HCT116 (cell line): ENCODE measurements around the gene FOXC2. TPM values are rescaled to one million over a fixed set of nuclear protein-coding genes. Genes with fewer than 3 reads are reported as not detected.

Experiments used
- ATAC-seq: fragments of 200-7000 bp; cut with Tn5 transposase; 2 replicates; pipeline ENCODE4 v1.9.1; 2020; ENCODE audit warnings: mild to moderate bottlenecking, moderate library complexity
- BruUV-seq: library from RNA; stranded (reverse); fragments of 400-500 nt; replicated peaks from 2 replicates; lab custom pipeline; 2021; lab: Mats Ljungman, UMichigan
- CTCF ChIA-PET: fragments of 300-600 bp; sonication (Branson Sonifier 250); formaldehyde crosslinking; loops from one replicate; lab custom pipeline; 2021; ENCODE audit warnings: antibody characterized with exemption; lab: Charles Lee
- POLR2A ChIA-PET: fragments of 300-600, 350-600 bp; sonication (Branson Sonifier 250); formaldehyde crosslinking; loops from one replicate; lab custom pipeline; 2021; ENCODE audit warnings: antibody characterized with exemption; lab: Charles Lee
- RAD21 ChIA-PET, 2 experiments: fragments of 300-600 bp; sonication (Branson Sonifier 250); formaldehyde crosslinking; loops; one replicate each; lab custom pipeline; 2023; ENCODE audit warnings: low total read pairs in 2 of 2; ENCODE audit not compliant: uncharacterized antibody in 2 of 2, unreplicated experiment in 2 of 2, low non-redundant PET in 1 of 2; lab: Charles Lee
- DNase-seq: peaks from one replicate; pipeline ENCODE4 v3.0.0-alpha.2; 2010; ENCODE audit warnings: low read depth, low spot score
- H2AFZ ChIP-seq: fragments of 200-600 bp; shearing (Covaris generic), sonication (generic); 2 replicates; pipeline ENCODE4 v1.6.1; 2017; ENCODE audit warnings: low read depth, mixed run types, mixed read lengths, antibody characterized with exemption, low read length; ENCODE audit not compliant: poor library complexity, severe bottlenecking
- H3K27ac ChIP-seq: 2 replicates; pipeline ENCODE4 v1.5.1; 2012; ENCODE audit warnings: low read depth, low read length
- H3K27me3 ChIP-seq: fragments of 200-600 bp; sonication (generic); 2 replicates; pipeline ENCODE4 v1.6.1; 2016; ENCODE audit warnings: mixed run types, low read length, mixed read lengths; ENCODE audit not compliant: insufficient read depth
- H3K36me3 ChIP-seq, 2 experiments: fragments of 200-500 bp in 1 of 2; fragments of 200-600 bp in 1 of 2; sonication (Bioruptor generic) in 1 of 2; sonication (generic) in 1 of 2; 2 replicates each; pipeline versions ENCODE4 v1.5.1 to v1.6.1; 2014 to 2016; ENCODE audit warnings: low read length in 2 of 2, inconsistent platforms in 1 of 2, mixed read lengths in 1 of 2, mixed run types in 1 of 2; ENCODE audit not compliant: insufficient read depth in 2 of 2, control insufficient read depth in 1 of 2
- H3K4me1 ChIP-seq, 2 experiments: fragments of 200-600 bp in 1 of 2; sonication (generic) in 1 of 2; 2 replicates each; pipeline versions ENCODE4 v1.5.1 to v1.6.1; 2012 to 2017; ENCODE audit warnings: low read length in 2 of 2, inconsistent platforms in 1 of 2, mild to moderate bottlenecking in 1 of 2, mixed read lengths in 1 of 2, mixed run types in 1 of 2, moderate library complexity in 1 of 2; ENCODE audit not compliant: insufficient read depth in 2 of 2, control insufficient read depth in 1 of 2
- H3K4me2 ChIP-seq: fragments of 200-600 bp; sonication (generic); 2 replicates; pipeline ENCODE4 v1.6.1; 2017; ENCODE audit warnings: mixed run types, low read length, mixed read lengths
- H3K4me3 ChIP-seq, 2 experiments: fragments of 200-600 bp in 1 of 2; sonication (generic) in 1 of 2; replicated peaks in 1 of 2; 2 replicates each; pipeline ENCODE4 v1.5.1; 2011 to 2016; ENCODE audit warnings: low read length in 2 of 2, control low read depth in 1 of 2, low read depth in 1 of 2, mild to moderate bottlenecking in 1 of 2, mixed read lengths in 1 of 2, mixed run types in 1 of 2
- H3K79me2 ChIP-seq: fragments of 200-600 bp; sonication (generic); 2 replicates; pipeline ENCODE4 v1.6.1; 2017; ENCODE audit warnings: mild to moderate bottlenecking, mixed run types, low read length, moderate library complexity, mixed read lengths; ENCODE audit not compliant: insufficient read depth
- H3K9ac ChIP-seq: fragments of 200-600 bp; sonication (generic); 2 replicates; pipeline ENCODE4 v1.6.1; 2016; ENCODE audit warnings: low read length, mixed read lengths
- H3K9me2 ChIP-seq: fragments of 200-600 bp; sonication (generic), shearing (Covaris generic); 2 replicates; pipeline ENCODE4 v1.6.1; 2017; ENCODE audit warnings: mixed run types, mild to moderate bottlenecking, moderate library complexity; ENCODE audit not compliant: insufficient read depth
- H3K9me3 ChIP-seq, 2 experiments: fragments of 200-500 bp in 1 of 2; fragments of 200-600 bp in 1 of 2; sonication (Bioruptor generic) in 1 of 2; sonication (generic) in 1 of 2; 2 replicates each; pipeline ENCODE4 v1.6.1; 2014 to 2017; ENCODE audit warnings: low read length in 2 of 2, mixed read lengths in 2 of 2, inconsistent platforms in 1 of 2, low read depth in 1 of 2, mild to moderate bottlenecking in 1 of 2, mixed run types in 1 of 2, moderate library complexity in 1 of 2; ENCODE audit not compliant: control insufficient read depth in 1 of 2, insufficient read depth in 1 of 2
- H4K20me1 ChIP-seq: fragments of 200-600 bp; sonication (generic), shearing (Covaris generic); 2 replicates; pipeline ENCODE4 v1.6.1; 2017; ENCODE audit warnings: mixed run types, mild to moderate bottlenecking, moderate library complexity; ENCODE audit not compliant: insufficient read depth
- EGR1 ChIP-seq: IDR thresholded peaks from 2 replicates; pipeline ENCODE4 v1.6.1; 2012; ENCODE audit warnings: low read depth
- EZH2 ChIP-seq: fragments of 200-600 bp; sonication (generic); IDR thresholded peaks from 2 replicates; pipeline ENCODE4 v1.6.1; 2017; ENCODE audit warnings: antibody characterized with exemption, mixed run types
- POLR2A ChIP-seq: IDR thresholded peaks from 2 replicates; pipeline ENCODE4 v1.7.0; 2011; ENCODE audit warnings: borderline replicate concordance; ENCODE audit not compliant: insufficient read depth, insufficient read length; ENCODE audit errors: extremely low read depth
- POLR2AphosphoS5 ChIP-seq: IDR thresholded peaks from 2 replicates; pipeline ENCODE4 v1.6.1; 2011; ENCODE audit warnings: mild to moderate bottlenecking, low read depth, low read length, moderate library complexity
- RAD21 ChIP-seq: IDR thresholded peaks from 2 replicates; pipeline ENCODE4 v1.6.1; 2012; ENCODE audit warnings: low read depth, mild to moderate bottlenecking
- SIN3A ChIP-seq: IDR thresholded peaks from 2 replicates; pipeline ENCODE4 v1.6.1; 2012; ENCODE audit warnings: low read depth
- SP1 ChIP-seq: IDR thresholded peaks from 2 replicates; pipeline ENCODE4 v1.6.1; 2012; ENCODE audit warnings: low read depth
- SRF ChIP-seq: IDR thresholded peaks from 2 replicates; pipeline ENCODE4 v1.6.1; 2012; ENCODE audit warnings: low read depth
- TCF7L2 ChIP-seq: IDR thresholded peaks from 2 replicates; pipeline ENCODE4 v1.7.0; 2011; ENCODE audit warnings: borderline replicate concordance, inconsistent platforms; ENCODE audit not compliant: insufficient read depth, insufficient read length; ENCODE audit errors: extremely low read depth
- YY1 ChIP-seq: IDR thresholded peaks from 2 replicates; pipeline ENCODE4 v1.6.1; 2011; ENCODE audit warnings: low read length, low read depth, moderate library complexity, mild to moderate bottlenecking; ENCODE audit not compliant: insufficient replicate concordance; ENCODE audit errors: extremely low read depth
- ZNF274 ChIP-seq: fragments of 200-500 bp; sonication (Bioruptor generic); IDR thresholded peaks from 2 replicates; pipeline ENCODE4 v1.6.1; 2014; ENCODE audit warnings: mild to moderate bottlenecking, low read depth, low read length, inconsistent platforms
- intact Hi-C: fragments of 100-400 bp; cut with micrococcal nuclease; formaldehyde crosslinking; loops from 2 replicates; pipeline ENCODE4 v1.10.0; 2022
- total RNA-seq: library from RNA; stranded (reverse); gene quantifications from one replicate; pipeline ENCODE4 v1.2.1, GENCODE V29; 2021; ENCODE audit not compliant: unreplicated experiment
- TF ChIP-seq, protein P1 (sequence below), 3 experiments: fragments of 200-600 bp in 1 of 3; sonication (generic) in 1 of 3; IDR thresholded peaks in 2 of 3; conservative IDR thresholded peaks in 1 of 3; 2 replicates each; pipeline ENCODE4 v1.5.1; 2012 to 2017; ENCODE audit warnings: low read depth in 2 of 3, low read length in 2 of 3, antibody characterized with exemption in 1 of 3, borderline replicate concordance in 1 of 3, control low read depth in 1 of 3, mild to moderate bottlenecking in 1 of 3, mixed read lengths in 1 of 3, mixed run types in 1 of 3, moderate library complexity in 1 of 3; ENCODE audit not compliant: insufficient read depth in 1 of 3
- TF ChIP-seq, protein P2 (sequence below): IDR thresholded peaks from 2 replicates; pipeline ENCODE4 v1.6.1; 2012; ENCODE audit warnings: low read depth
- TF ChIP-seq, protein P3 (sequence below): IDR thresholded peaks from 2 replicates; pipeline ENCODE4 v1.6.1; 2012

Gene FOXC2
- total RNA-seq, 1 experiment from 2014 or later = 0.22 TPM

DNA sequence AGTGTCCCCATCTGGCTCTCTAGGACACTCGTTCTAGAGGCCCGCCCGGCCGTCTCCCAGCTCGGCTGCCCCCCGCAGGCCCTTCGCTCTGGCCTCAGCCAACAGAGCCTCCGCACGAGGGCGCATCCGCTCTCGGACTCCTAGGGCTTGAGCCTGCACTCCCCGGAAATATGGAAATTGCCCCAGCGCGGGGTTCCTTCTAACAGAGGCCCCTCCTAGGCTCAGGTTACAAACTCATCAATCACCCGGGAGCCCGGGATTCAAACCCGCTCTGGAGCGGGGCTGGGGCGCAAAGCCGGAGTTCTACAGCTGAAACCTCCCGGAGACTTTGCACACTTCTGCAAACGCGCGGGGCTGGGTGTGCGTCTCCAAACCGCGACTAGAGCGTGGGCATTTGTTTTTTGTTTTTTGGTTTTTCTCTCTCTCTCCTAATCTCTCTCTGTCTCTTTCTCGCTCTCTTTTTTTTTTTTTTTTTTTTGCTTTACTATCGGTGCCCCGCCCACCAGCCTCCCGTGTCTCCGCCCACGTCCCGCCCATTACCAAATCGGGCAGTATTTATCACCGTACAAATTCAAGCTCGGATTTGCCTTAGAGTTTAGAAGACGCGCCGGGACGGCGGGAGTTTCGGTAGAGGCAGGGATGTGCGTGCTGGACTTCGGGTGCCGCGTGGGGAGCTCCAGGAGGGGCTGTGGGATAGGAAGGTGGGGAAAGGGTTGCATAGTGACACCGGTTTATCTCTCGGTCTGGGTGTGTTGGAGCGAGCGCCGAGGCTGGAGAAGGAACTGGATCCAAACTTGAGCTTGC lies 9.3 kb downstream of the FOXC2 start:
- intact Hi-C loops = loop anchor here (1.0 to 5.0 kb wide), 7 partner anchors 89 to 501 kb away; no protein-coding TSS in a partner anchor
- Histone ChIP-seq H3K36me3 (no peaks in the 10 kb centered on the region), H3K27ac (peak overlapping the region; percentile 55), H3K9me2 (no peaks in the 10 kb centered on the region), H3K79me2 (no peaks in the 10 kb centered on the region), H3K9ac (peak overlapping the region; percentile 54), H3K27me3 (no peaks in the 10 kb centered on the region), H3K4me2 (peak overlapping the region; percentile 89), H3K4me3 (peak overlapping the region; percentile 62 to 63), H3K9me3 (no peaks in the 10 kb centered on the region), H2AFZ (peak overlapping the region; percentile 67), H3K4me1 (peaks cover 11 to 22% of the 10 kb centered on the region in 2 experiments; a peak in 3 of 4 replicates), H4K20me1 (no peaks in the 10 kb centered on the region)
- ChIA-PET RAD21 (interaction anchor here (0.7 to 2.1 kb wide), 12 partner anchors 11 to 487 kb away, joined by 3 to 14 read pairs (median 4); no protein-coding TSS in a partner anchor), CTCF (interaction anchor here (0.6 to 2.3 kb wide), 26 partner anchors 9 to 1048 kb away, joined by 3 to 22 read pairs (median 4); no protein-coding TSS in a partner anchor), POLR2A (interaction anchor here (0.6 to 1.2 kb wide), 9 partner anchors 9 to 812 kb away, joined by 3 to 6 read pairs (median 3); no protein-coding TSS in a partner anchor)
- no TSS peak for BruUV-seq
- ATAC-seq (peak; percentile 95), DNase-seq (peak; percentile 97)
- TF ChIP-seq SIN3A = peak; percentile 34; the same call in 1 of the 2 replicates
- TF ChIP-seq YY1 = peak; percentile 64
- TF ChIP-seq, protein P1, sequence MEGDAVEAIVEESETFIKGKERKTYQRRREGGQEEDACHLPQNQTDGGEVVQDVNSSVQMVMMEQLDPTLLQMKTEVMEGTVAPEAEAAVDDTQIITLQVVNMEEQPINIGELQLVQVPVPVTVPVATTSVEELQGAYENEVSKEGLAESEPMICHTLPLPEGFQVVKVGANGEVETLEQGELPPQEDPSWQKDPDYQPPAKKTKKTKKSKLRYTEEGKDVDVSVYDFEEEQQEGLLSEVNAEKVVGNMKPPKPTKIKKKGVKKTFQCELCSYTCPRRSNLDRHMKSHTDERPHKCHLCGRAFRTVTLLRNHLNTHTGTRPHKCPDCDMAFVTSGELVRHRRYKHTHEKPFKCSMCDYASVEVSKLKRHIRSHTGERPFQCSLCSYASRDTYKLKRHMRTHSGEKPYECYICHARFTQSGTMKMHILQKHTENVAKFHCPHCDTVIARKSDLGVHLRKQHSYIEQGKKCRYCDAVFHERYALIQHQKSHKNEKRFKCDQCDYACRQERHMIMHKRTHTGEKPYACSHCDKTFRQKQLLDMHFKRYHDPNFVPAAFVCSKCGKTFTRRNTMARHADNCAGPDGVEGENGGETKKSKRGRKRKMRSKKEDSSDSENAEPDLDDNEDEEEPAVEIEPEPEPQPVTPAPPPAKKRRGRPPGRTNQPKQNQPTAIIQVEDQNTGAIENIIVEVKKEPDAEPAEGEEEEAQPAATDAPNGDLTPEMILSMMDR (IDR thresholded peaks at IDR 0.05 in 2 of 3, conservative IDR thresholded peaks at IDR 0.05 in 1 of 3; ENCODE audit: borderline replicate concordance in 1 of 3, insufficient read depth in 1 of 3, low read depth in 2 of 3, low read length in 2 of 3) = peak; percentile 86 to 98 (median 88)
- TF ChIP-seq SP1 = peak; percentile 69
- TF ChIP-seq RAD21 = peak; percentile 95
- TF ChIP-seq POLR2AphosphoS5 = peak; percentile 92
- TF ChIP-seq EGR1 = peak; percentile 77
- TF ChIP-seq, protein P2, sequence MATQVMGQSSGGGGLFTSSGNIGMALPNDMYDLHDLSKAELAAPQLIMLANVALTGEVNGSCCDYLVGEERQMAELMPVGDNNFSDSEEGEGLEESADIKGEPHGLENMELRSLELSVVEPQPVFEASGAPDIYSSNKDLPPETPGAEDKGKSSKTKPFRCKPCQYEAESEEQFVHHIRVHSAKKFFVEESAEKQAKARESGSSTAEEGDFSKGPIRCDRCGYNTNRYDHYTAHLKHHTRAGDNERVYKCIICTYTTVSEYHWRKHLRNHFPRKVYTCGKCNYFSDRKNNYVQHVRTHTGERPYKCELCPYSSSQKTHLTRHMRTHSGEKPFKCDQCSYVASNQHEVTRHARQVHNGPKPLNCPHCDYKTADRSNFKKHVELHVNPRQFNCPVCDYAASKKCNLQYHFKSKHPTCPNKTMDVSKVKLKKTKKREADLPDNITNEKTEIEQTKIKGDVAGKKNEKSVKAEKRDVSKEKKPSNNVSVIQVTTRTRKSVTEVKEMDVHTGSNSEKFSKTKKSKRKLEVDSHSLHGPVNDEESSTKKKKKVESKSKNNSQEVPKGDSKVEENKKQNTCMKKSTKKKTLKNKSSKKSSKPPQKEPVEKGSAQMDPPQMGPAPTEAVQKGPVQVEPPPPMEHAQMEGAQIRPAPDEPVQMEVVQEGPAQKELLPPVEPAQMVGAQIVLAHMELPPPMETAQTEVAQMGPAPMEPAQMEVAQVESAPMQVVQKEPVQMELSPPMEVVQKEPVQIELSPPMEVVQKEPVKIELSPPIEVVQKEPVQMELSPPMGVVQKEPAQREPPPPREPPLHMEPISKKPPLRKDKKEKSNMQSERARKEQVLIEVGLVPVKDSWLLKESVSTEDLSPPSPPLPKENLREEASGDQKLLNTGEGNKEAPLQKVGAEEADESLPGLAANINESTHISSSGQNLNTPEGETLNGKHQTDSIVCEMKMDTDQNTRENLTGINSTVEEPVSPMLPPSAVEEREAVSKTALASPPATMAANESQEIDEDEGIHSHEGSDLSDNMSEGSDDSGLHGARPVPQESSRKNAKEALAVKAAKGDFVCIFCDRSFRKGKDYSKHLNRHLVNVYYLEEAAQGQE = no peak
- peak; percentile 99 for TF ChIP-seq SRF
- TF ChIP-seq, protein P3, sequence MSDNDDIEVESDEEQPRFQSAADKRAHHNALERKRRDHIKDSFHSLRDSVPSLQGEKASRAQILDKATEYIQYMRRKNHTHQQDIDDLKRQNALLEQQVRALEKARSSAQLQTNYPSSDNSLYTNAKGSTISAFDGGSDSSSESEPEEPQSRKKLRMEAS = peak; percentile 79
- no peak for TF ChIP-seq EZH2
- TF ChIP-seq ZNF274 = no peak
- peak; percentile 60 for TF ChIP-seq POLR2A
- TF ChIP-seq TCF7L2 = peak; percentile 43
